VCaP (cell line): ENCODE measurements around the gene ZNF804B.

ENCODE experiments used
- H3K27ac ChIP-seq: fragments of 450-650 bp; 2 replicates; pipeline ENCODE4 v1.5.1; 2017
- CTCF ChIP-seq: fragments of 450-650 bp; conservative IDR thresholded peaks from 2 replicates; pipeline ENCODE4 v1.5.1; 2017; ENCODE audit warnings: mild to moderate bottlenecking, moderate library complexity

ZNF804B gene

DNA sequence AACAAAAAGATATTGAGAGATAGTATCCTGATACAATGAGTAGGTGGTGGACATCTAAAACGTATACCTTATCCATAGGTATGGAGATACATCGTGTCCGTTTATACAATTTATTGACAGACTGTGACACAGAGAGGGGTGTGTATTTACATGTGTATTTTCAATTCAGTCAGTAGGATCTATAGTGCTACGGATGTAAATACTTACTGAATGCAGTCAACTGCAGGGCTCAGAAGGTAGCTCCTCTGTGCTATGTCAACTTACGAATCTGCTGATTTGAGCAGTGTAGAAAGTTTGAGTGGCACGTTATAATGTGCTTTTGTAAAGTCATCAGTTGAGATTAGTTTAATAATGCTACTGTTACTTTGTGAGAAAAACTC, 626 bp downstream of the ZNF804B start:
- TF ChIP-seq CTCF: no peak
- no peak overlapping the region for H3K27ac ChIP-seq

DNA sequence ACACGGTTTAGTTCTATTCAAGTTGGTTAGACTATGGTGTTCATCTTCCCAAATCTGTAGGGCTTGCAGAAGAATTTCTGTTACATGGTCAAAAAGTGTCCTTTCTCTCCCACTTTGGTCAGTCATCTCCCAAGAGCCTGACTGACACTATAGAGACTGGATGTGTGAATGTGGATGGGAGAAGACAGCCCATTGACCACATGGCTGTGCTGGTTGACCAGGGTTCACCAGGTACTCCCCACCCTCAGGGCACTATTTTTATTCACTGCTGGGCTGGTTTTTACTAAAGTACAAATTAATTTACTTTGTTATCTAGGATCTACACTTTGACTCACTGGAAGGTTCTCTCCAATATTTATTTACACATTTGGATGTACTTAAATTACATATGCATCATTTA, 2.3 kb downstream of the ZNF804B start:
- H3K27ac ChIP-seq: no peak overlapping the region
- TF ChIP-seq CTCF: no peak

DNA sequence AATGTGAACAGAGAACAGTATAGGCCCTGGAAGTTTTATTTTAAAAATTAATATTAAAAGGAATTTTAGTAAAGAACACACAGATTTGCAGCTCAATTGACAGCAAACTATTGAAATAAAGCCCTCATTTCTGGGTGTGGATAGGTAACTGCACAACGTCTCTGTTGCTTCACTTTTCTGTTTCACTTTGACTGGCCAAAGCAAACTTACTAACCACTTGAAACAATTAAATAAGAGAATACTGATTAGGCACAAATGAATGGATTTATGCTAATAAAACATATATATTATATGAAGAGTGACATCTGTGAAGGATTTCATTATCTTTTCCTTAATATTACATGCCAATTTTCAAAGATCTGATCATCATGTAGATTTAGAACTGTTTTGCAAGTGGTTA, 11.9 kb downstream of the ZNF804B start:
- TF ChIP-seq CTCF: no peak

GRCh38 chr7:88772776-88773175, 13.3 kb downstream of the ZNF804B start:
- TF ChIP-seq CTCF: no peak
- H3K27ac ChIP-seq: no peak overlapping the region

More for the DNA sequence above, 11.9 kb downstream of the ZNF804B start:
- no peak overlapping the region for H3K27ac ChIP-seq

DNA sequence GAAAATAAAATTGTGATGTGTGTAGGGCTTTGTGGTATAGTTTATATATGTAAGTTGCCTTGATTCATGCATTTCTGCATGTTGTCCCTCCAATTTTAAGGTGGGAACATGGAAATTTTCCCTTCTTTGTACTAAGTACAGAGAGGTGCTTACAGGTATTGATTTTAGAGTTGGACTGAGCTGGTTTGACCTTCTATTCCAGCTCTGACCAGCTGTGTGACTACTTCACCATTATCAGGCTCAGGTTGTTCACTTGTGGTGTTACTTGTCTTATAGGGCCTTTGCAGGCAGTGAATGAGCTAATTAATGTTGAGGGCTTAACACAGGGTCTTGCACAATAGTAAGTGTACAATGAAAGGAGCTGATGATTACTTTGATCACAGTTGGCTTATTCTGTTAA, 16.3 kb downstream of the ZNF804B start:
- no peak for TF ChIP-seq CTCF

DNA sequence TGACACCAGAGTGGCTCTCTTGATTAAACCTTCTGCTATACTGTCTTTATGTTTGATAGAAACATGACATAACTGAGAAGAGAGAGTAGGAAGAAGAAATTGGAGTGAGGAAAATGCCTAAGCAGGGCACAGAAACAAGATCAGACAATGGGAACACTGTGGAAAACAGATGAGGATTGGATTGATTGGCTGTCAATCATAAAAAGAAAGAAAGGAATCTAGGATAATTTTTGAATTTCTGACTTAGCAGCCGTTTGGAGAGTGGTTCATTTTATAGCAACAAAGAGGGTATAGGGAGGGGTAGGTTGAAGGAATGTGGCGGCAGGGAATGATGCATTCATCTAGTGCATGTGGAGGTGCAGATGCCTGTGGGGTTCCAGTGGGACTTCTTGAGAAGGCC, 28.3 kb downstream of the ZNF804B start:
- TF ChIP-seq CTCF: no peak
- H3K27ac ChIP-seq: no peak overlapping the region

More for the DNA sequence above, 16.3 kb downstream of the ZNF804B start:
- no peak overlapping the region for H3K27ac ChIP-seq

DNA sequence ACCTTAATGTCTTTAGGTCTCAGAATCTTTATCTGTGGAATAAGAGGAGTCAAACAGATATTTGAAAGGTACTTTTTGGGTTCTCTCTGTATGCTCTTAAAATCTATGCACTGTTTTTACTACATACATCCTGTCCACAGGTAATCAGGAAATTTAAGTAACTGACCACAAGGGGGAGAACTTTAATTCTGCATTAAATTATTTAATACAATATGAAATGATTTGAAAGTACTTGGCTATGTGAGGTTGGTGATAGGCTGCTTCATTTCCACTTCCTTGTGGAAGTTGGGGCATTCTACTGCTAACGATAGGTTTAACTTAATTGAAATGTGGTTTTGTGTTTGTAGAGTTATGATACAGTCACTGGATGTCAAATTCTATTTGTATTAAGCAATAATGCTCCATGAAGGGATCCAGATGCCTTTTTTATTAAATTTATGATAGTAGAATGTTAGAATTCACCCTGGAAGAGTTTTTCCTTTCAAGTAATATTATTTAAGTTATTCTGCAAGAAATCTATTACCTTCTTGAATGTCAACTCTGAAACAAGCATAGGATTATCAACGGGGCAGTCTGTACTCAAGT, 30.1 kb downstream of the ZNF804B start:
- TF ChIP-seq CTCF: peak; percentile 79
- no peak overlapping the region for H3K27ac ChIP-seq
